AG04450 (cell line): ENCODE measurements around the gene LAMB2. TPM values are rescaled to one million over a fixed set of nuclear protein-coding genes. Genes with fewer than 3 reads are reported as not detected.
A peak's percentile ranks its signal among the peaks of the same experiment; 100 is the strongest.

ENCODE experiments used
- CTCF ChIA-PET: fragments of 300-600, 350-600 bp; formaldehyde crosslinking; extraction: SDS; loops from one replicate; lab custom pipeline; 2022; ENCODE audit warnings: antibody characterized with exemption, inconsistent platforms; lab: Charles Lee
- POLR2A ChIA-PET: fragments of 350-600 bp; formaldehyde crosslinking; extraction: SDS; loops from one replicate; lab custom pipeline; 2021; ENCODE audit warnings: antibody characterized with exemption, inconsistent platforms; lab: Yijun Ruan, JAX
- DNase-seq: peaks from one replicate; pipeline ENCODE4 v3.0.0-alpha.2; 2011; ENCODE audit warnings: low read depth, low spot score
- H3K27ac ChIP-seq: one replicate; pipeline ENCODE4 v1.5.1; 2012; ENCODE audit warnings: low read depth, low read length, control low read depth
- H3K27me3 ChIP-seq: one replicate; pipeline ENCODE4 v1.6.0; 2012; ENCODE audit warnings: low read length; ENCODE audit not compliant: control insufficient read depth, insufficient read depth
- H3K4me3 ChIP-seq: 2 replicates; pipeline ENCODE4 v1.5.1; 2011; ENCODE audit warnings: mild to moderate bottlenecking, low read depth, low read length, control low read depth
- H3K9me3 ChIP-seq: 2 replicates; pipeline ENCODE4 v1.5.1; 2012; ENCODE audit warnings: low read length; ENCODE audit not compliant: control insufficient read depth, insufficient read depth
- polyA plus RNA-seq: library from polyadenylated mRNA; depleted of rRNA; stranded (reverse); fragments of >200 nt; gene quantifications from 2 replicates; pipeline ENCODE4 v1.2.3, GENCODE V29; 2011
- TF ChIP-seq, protein P1 (sequence below): IDR thresholded peaks from 2 replicates; pipeline ENCODE4 v1.5.1; 2011; ENCODE audit warnings: low read depth, low read length, control low read depth, inconsistent platforms

LAMB2 gene
- polyA plus RNA-seq, 1 experiment: 470 TPM

- TF ChIP-seq, protein P1, sequence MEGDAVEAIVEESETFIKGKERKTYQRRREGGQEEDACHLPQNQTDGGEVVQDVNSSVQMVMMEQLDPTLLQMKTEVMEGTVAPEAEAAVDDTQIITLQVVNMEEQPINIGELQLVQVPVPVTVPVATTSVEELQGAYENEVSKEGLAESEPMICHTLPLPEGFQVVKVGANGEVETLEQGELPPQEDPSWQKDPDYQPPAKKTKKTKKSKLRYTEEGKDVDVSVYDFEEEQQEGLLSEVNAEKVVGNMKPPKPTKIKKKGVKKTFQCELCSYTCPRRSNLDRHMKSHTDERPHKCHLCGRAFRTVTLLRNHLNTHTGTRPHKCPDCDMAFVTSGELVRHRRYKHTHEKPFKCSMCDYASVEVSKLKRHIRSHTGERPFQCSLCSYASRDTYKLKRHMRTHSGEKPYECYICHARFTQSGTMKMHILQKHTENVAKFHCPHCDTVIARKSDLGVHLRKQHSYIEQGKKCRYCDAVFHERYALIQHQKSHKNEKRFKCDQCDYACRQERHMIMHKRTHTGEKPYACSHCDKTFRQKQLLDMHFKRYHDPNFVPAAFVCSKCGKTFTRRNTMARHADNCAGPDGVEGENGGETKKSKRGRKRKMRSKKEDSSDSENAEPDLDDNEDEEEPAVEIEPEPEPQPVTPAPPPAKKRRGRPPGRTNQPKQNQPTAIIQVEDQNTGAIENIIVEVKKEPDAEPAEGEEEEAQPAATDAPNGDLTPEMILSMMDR: no peak
- POLR2A ChIA-PET: interaction anchor here (1.5 to 1.9 kb wide), 2 partner anchors 78 to 240 kb away, joined by 5 to 14 read pairs; partner anchors contain the start of genes QRICH1, RHOA and TCTA
These were observed 39.1 kb upstream of the LAMB2 start for GRCh38 chr3:49171775-49172500.

DNA sequence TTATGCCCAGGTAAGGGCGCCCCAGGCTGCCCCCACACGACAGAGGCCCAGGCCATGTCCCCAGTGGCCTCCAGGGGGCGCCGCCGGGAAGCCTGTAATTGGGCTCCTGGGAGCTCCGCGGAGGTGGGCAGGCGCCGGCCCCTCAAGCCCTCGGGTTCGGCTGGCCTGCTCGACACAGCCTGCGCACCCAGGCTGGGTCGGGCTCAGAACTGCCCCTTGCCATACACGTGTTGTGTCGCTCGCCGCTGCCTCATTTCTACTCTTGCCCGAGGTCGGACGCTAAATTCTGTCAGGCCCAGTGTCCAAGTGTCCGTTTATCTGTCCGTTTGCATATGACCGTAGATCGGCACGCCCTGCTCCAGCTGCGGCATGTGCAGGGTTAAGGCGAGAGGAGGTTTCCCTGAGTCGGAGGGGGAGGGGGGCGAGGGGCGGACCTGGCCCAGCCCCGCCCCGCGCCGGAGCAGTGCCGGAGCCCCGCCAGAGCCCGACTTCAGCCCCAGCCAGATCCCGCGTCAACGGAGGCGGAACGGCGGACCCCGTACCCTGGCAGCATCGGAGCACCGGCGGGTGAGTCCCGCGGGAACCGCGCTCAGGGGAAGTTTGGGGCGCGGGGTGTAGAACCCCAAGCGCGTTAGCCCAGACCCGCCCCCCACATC, 38.4 kb upstream of the LAMB2 start, which contains the start of gene KLHDC8B:
KLHDC8B (plus strand) TSS at position 480 of the 656 bp plus-strand sequence. CDS start 1,172 bp downstream, outside the sequence.
- H3K27ac ChIP-seq: peak within 1 kb of the TSS; percentile 70
- TF ChIP-seq, protein P1: peak; percentile 91
- H3K4me3 ChIP-seq: peak within 1 kb of the TSS; percentile 83
- H3K9me3 ChIP-seq: no peaks in the 10 kb centered on the region; the same call in 1 of the 2 replicates
- ChIA-PET CTCF (interaction anchor here (0.6 to 2.7 kb wide), 17 partner anchors 9 to 304 kb away, joined by 3 to 26 read pairs (median 4); partner anchors contain the start of gene QRICH1), POLR2A (interaction anchor here (0.5 to 1.9 kb wide), 13 partner anchors 16 to 773 kb away, joined by 3 to 14 read pairs (median 4); partner anchors contain the start of genes C3orf62, CELSR3, NICN1 and QRICH1)
- DNase-seq: peak; percentile 57
- H3K27me3 ChIP-seq: no peaks in the 10 kb centered on the region

More at GRCh38 chr3:49171775-49172500, 39.1 kb upstream of the LAMB2 start:
- Histone ChIP-seq H3K9me3 (no peaks in the 10 kb centered on the region), H3K27me3 (no peaks in the 10 kb centered on the region), H3K27ac (peak overlapping the region; percentile 21), H3K4me3 (peak overlapping the region; percentile 83)
- no peak for DNase-seq
- CTCF ChIA-PET: interaction anchor here (0.6 to 2.7 kb wide), 5 partner anchors 8 to 305 kb away, joined by 4 to 26 read pairs (median 18); no protein-coding TSS in a partner anchor

DNA sequence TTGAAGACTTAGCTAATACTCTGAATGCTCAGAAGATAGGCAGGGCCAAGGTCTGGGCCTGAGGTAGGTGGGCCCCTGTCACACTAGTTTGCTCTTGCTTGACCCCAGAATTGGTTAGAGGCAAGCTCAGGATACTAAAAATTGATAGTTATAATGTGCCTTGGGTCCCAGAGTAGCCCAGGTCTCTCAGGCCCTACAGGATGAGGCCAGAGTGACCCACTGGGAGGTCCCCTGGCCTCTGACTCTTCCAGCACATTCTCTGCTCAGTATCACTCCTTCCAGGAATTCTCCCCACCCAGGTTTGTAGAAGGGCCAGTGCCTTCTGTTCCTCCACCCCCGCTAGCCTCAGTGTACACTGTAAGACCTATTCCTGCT, 37.9 kb upstream of the LAMB2 start:
- Histone ChIP-seq H3K4me3 (peak overlapping the region; percentile 83), H3K27ac (peak overlapping the region; percentile 70), H3K9me3 (no peaks in the 10 kb centered on the region; the same call in 1 of the 2 replicates), H3K27me3 (no peaks in the 10 kb centered on the region)
- DNase-seq: no peak
- POLR2A ChIA-PET: interaction anchor here (0.6 to 1.9 kb wide), 12 partner anchors 15 to 508 kb away, joined by 3 to 14 read pairs (median 4); partner anchors contain the start of genes C3orf62, CELSR3, NICN1 and QRICH1
- TF ChIP-seq, protein P1: no peak
- CTCF ChIA-PET: interaction anchor here (0.5 to 2.7 kb wide), 24 partner anchors 9 to 279 kb away, joined by 3 to 26 read pairs (median 4); partner anchors contain the start of genes QRICH1 and TCTA

DNA sequence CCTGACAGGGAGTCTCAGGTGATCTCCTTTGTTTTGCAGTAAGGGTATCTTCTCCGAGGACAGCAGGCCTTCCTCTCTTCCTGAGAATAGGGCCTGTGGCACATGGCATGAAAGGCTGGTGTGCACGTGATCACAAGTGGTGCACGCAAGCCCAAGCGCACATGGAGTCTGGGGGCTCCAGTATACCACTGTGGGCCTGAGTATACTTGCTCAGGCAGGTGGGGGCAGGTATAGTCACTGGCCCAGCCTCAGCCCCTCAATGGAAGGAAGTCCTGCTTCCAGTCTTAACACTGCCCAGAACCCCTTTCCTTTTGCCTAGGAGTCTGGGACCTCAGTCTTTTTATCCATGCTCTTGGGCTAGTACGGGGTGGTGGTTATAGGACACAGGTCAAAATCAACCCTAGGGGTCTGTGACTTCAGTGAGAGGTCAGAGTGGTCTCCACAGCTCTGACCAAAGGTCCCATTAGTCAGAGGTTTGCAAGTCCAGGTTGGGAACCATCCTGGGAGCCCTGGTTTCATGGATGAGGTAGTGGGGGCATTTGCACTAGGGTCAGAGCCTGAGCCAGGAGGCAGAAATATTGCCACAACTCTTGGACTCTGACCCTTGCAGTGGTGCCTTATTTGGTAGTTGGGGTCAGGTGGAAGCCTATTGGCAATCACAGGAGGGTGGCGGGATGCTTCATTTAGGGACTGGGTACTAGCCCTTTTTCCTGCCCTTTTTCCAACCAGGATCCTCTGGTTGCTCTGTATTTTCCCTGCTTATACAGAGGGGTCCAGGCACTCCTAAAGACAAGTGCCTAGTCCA, 34.1 kb upstream of the LAMB2 start:
- POLR2A ChIA-PET: interaction anchor here (0.6 kb wide), 1 partner anchor 308 kb away, joined by 4 read pairs; no protein-coding TSS in a partner anchor
- Histone ChIP-seq H3K27me3 (no peaks in the 10 kb centered on the region), H3K9me3 (no peaks in the 10 kb centered on the region; the same call in 1 of the 2 replicates), H3K4me3 (no peak overlapping the region), H3K27ac (no peak overlapping the region)
- CTCF ChIA-PET: no interaction called here
- no peak for DNase-seq
- TF ChIP-seq, protein P1: no peak
